Activated CD4-positive, alpha-beta T cell treated with anti-CD3 and anti-CD28 coated beads for 36 hours (primary cell): ENCODE results near the gene KCNQ1OT1. TPM values are rescaled to one million over a fixed set of nuclear protein-coding genes. Genes with fewer than 3 reads are reported as not detected.

ENCODE experiments used
- ATAC-seq: fragments of 200-7000 bp; cut with Tn5 transposase; one replicate; pipeline ENCODE4 v1.10.0; 2021; ENCODE audit warnings: mild to moderate bottlenecking, moderate library complexity
- CTCF ChIA-PET: fragments of 350-600 bp; sonication (Branson Sonifier 250); formaldehyde crosslinking; loops from one replicate; lab custom pipeline; 2021; ENCODE audit warnings: antibody characterized with exemption; lab: Charles Lee
- POLR2A ChIA-PET: fragments of 350-600 bp; sonication (Branson Sonifier 250); formaldehyde crosslinking; loops from one replicate; lab custom pipeline; 2021; ENCODE audit warnings: antibody characterized with exemption, inconsistent platforms; lab: Charles Lee
- DNase-seq: peaks from one replicate; pipeline ENCODE4 v3.0.0-alpha.2; 2020
- H3K27ac Mint-ChIP-seq: one replicate; pipeline ENCODE4 v1.8.0; 2021; ENCODE audit warnings: mixed read lengths
- H3K27me3 Mint-ChIP-seq: one replicate; pipeline ENCODE4 v1.8.0; 2021; ENCODE audit warnings: mixed read lengths
- H3K36me3 Mint-ChIP-seq: one replicate; pipeline ENCODE4 v1.8.0; 2021; ENCODE audit warnings: low read depth, mixed read lengths
- H3K4me1 Mint-ChIP-seq: one replicate; pipeline ENCODE4 v1.8.0; 2021; ENCODE audit warnings: mixed read lengths
- H3K4me3 Mint-ChIP-seq: one replicate; pipeline ENCODE4 v1.8.0; 2021; ENCODE audit warnings: mild to moderate bottlenecking, moderate library complexity, mixed read lengths
- H3K9me3 Mint-ChIP-seq: one replicate; pipeline ENCODE4 v1.8.0; 2021; ENCODE audit warnings: low read depth, mixed read lengths
- intact Hi-C, 2 experiments: fragments of 100-400 bp; cut with DNase I in 1 of 2; cut with micrococcal nuclease in 1 of 2; formaldehyde crosslinking; loops; one replicate each; pipeline versions ENCODE4 v1.14.2 to v1.15.1; 2022 to 2024; cut with DNase I, micrococcal nuclease
- total RNA-seq, 2 experiments: library from RNA; stranded (reverse); gene quantifications; one replicate each; pipeline ENCODE4 v1.2.3, GENCODE V29; 2021

The KCNQ1OT1 gene
- total RNA-seq, 2 experiments from 2014 or later: 0.16 TPM

GRCh38 chr11:2742201-2742600 is 42.4 kb upstream of the KCNQ1OT1 start:
- Mint-ChIP-seq H3K27ac (no peak overlapping the region), H3K27me3 (no peaks in the 10 kb centered on the region)

GRCh38 chr11:2741377-2742131 is 41.8 kb upstream of the KCNQ1OT1 start:
- no peak for ATAC-seq
- Mint-ChIP-seq H3K27me3 (no peaks in the 10 kb centered on the region), H3K9me3 (no peaks in the 10 kb centered on the region), H3K4me1 (no peaks in the 10 kb centered on the region), H3K27ac (no peak overlapping the region), H3K4me3 (no peak overlapping the region), H3K36me3 (no peaks in the 10 kb centered on the region)
- ChIA-PET POLR2A (no interaction called here), CTCF (no interaction called here)
- no peak for DNase-seq
- intact Hi-C loops: no loop called here

More at GRCh38 chr11:2742201-2742600, 42.4 kb upstream of the KCNQ1OT1 start:
- intact Hi-C loops: no loop called here
- H3K4me3 Mint-ChIP-seq: no peak overlapping the region
- POLR2A ChIA-PET: no interaction called here
- no peaks in the 10 kb centered on the region for H3K4me1 Mint-ChIP-seq
- H3K36me3 Mint-ChIP-seq: no peaks in the 10 kb centered on the region
- CTCF ChIA-PET: no interaction called here
- no peak for ATAC-seq
- H3K9me3 Mint-ChIP-seq: no peaks in the 10 kb centered on the region
- no peak for DNase-seq

- Mint-ChIP-seq H3K4me3 (no peak overlapping the region), H3K27ac (no peak overlapping the region)
- CTCF ChIA-PET: no interaction called here
Observed at GRCh38 chr11:2741006-2741376, 41.2 kb upstream of the KCNQ1OT1 start.

GRCh38 chr11:2740275-2740940 is 40.6 kb upstream of the KCNQ1OT1 start:
- ChIA-PET POLR2A (no interaction called here), CTCF (no interaction called here)
- ATAC-seq (no peak), DNase-seq (no peak)
- Mint-ChIP-seq H3K27ac (no peak overlapping the region), H3K36me3 (no peaks in the 10 kb centered on the region), H3K4me1 (no peaks in the 10 kb centered on the region), H3K9me3 (no peaks in the 10 kb centered on the region), H3K4me3 (no peak overlapping the region), H3K27me3 (no peaks in the 10 kb centered on the region)
- intact Hi-C loops: no loop called here

More at GRCh38 chr11:2741006-2741376, 41.2 kb upstream of the KCNQ1OT1 start:
- POLR2A ChIA-PET: no interaction called here
- Mint-ChIP-seq H3K4me1 (no peaks in the 10 kb centered on the region), H3K27me3 (no peaks in the 10 kb centered on the region), H3K36me3 (no peaks in the 10 kb centered on the region), H3K9me3 (no peaks in the 10 kb centered on the region)
- DNase-seq (no peak), ATAC-seq (no peak)
- intact Hi-C loops: no loop called here

GRCh38 chr11:2739531-2740274 is 39.9 kb upstream of the KCNQ1OT1 start:
- no peak for DNase-seq
- Mint-ChIP-seq H3K4me3 (no peak overlapping the region), H3K27ac (no peak overlapping the region), H3K4me1 (no peaks in the 10 kb centered on the region), H3K9me3 (no peaks in the 10 kb centered on the region), H3K27me3 (no peaks in the 10 kb centered on the region), H3K36me3 (no peaks in the 10 kb centered on the region)
- CTCF ChIA-PET: no interaction called here
- intact Hi-C loops: no loop called here
- POLR2A ChIA-PET: no interaction called here
- ATAC-seq: no peak

- no peak for ATAC-seq
- H3K9me3 Mint-ChIP-seq: no peaks in the 10 kb centered on the region
- no peaks in the 10 kb centered on the region for H3K36me3 Mint-ChIP-seq
- DNase-seq: no peak
- intact Hi-C loops: no loop called here
- H3K27ac Mint-ChIP-seq: no peak overlapping the region
- H3K27me3 Mint-ChIP-seq: no peaks in the 10 kb centered on the region
- H3K4me3 Mint-ChIP-seq: no peak overlapping the region
- H3K4me1 Mint-ChIP-seq: no peaks in the 10 kb centered on the region
- ChIA-PET POLR2A (no interaction called here), CTCF (no interaction called here)
Observed at GRCh38 chr11:2738551-2739431, 39.0 kb upstream of the KCNQ1OT1 start.

GRCh38 chr11:2737866-2738265 is 38.1 kb upstream of the KCNQ1OT1 start:
- POLR2A ChIA-PET: no interaction called here
- no peak for ATAC-seq
- H3K4me3 Mint-ChIP-seq: no peak overlapping the region
- no peaks in the 10 kb centered on the region for H3K9me3 Mint-ChIP-seq
- no peaks in the 10 kb centered on the region for H3K36me3 Mint-ChIP-seq
- intact Hi-C loops: no loop called here
- CTCF ChIA-PET: no interaction called here
- no peaks in the 10 kb centered on the region for H3K4me1 Mint-ChIP-seq
- H3K27ac Mint-ChIP-seq: no peak overlapping the region
- H3K27me3 Mint-ChIP-seq: no peaks in the 10 kb centered on the region
- no peak for DNase-seq

GRCh38 chr11:2737226-2737590 is 37.4 kb upstream of the KCNQ1OT1 start:
- H3K9me3 Mint-ChIP-seq: no peaks in the 10 kb centered on the region
- H3K27me3 Mint-ChIP-seq: no peaks in the 10 kb centered on the region
- ChIA-PET POLR2A (no interaction called here), CTCF (no interaction called here)
- DNase-seq (no peak), ATAC-seq (no peak)
- H3K36me3 Mint-ChIP-seq: no peaks in the 10 kb centered on the region
- intact Hi-C loops: no loop called here
- H3K4me3 Mint-ChIP-seq: no peak overlapping the region
- H3K27ac Mint-ChIP-seq: no peak overlapping the region
- H3K4me1 Mint-ChIP-seq: no peaks in the 10 kb centered on the region

- Mint-ChIP-seq H3K27me3 (no peaks in the 10 kb centered on the region), H3K36me3 (no peaks in the 10 kb centered on the region), H3K9me3 (no peaks in the 10 kb centered on the region), H3K27ac (no peak overlapping the region), H3K4me3 (no peak overlapping the region), H3K4me1 (no peaks in the 10 kb centered on the region)
- DNase-seq: no peak
- intact Hi-C loops: no loop called here
- no peak for ATAC-seq
- POLR2A ChIA-PET: no interaction called here
- CTCF ChIA-PET: no interaction called here
Observed at GRCh38 chr11:2736577-2737225, 36.9 kb upstream of the KCNQ1OT1 start.

GRCh38 chr11:2735053-2735589 is 35.3 kb upstream of the KCNQ1OT1 start:
- intact Hi-C loops: no loop called here
- no peak overlapping the region for H3K27ac Mint-ChIP-seq
- ATAC-seq (no peak), DNase-seq (no peak)
- H3K27me3 Mint-ChIP-seq: no peaks in the 10 kb centered on the region
- POLR2A ChIA-PET: no interaction called here
- no peaks in the 10 kb centered on the region for H3K4me1 Mint-ChIP-seq
- H3K9me3 Mint-ChIP-seq: no peaks in the 10 kb centered on the region
- CTCF ChIA-PET: no interaction called here
- no peaks in the 10 kb centered on the region for H3K36me3 Mint-ChIP-seq
- no peak overlapping the region for H3K4me3 Mint-ChIP-seq
